GM12878 (cell line): ENCODE results near the gene NFASC. TPM values are rescaled to one million over a fixed set of nuclear protein-coding genes. Genes with fewer than 3 reads are reported as not detected.

Source experiments
- ATAC-seq: fragments of 200-7000 bp; cut with Tn5 transposase; 3 replicates; pipeline ENCODE4 v1.9.1; 2020; ENCODE audit warnings: mild to moderate bottlenecking, moderate library complexity
- BruUV-seq: library from RNA; stranded (reverse); fragments of 400-500 nt; replicated peaks from 2 replicates; lab custom pipeline; 2021; lab: Mats Ljungman, UMichigan
- CTCF ChIA-PET: fragments of 300-600 bp; sonication (Branson Sonifier 250); formaldehyde crosslinking; extraction: SDS; loops from one replicate; lab custom pipeline; 2021; ENCODE audit warnings: inconsistent platforms; lab: Yijun Ruan, JAX
- POLR2A ChIA-PET: fragments of 350-600 bp; formaldehyde crosslinking; extraction: SDS; loops from one replicate; lab custom pipeline; 2021; ENCODE audit warnings: inconsistent platforms; lab: Charles Lee
- RAD21 ChIA-PET: fragments of 300-600 bp; sonication (Branson Sonifier 250); formaldehyde crosslinking; loops from one replicate; lab custom pipeline; 2023; ENCODE audit warnings: antibody characterized with exemption; ENCODE audit not compliant: unreplicated experiment; lab: Charles Lee
- SMC1A ChIA-PET: fragments of 300-600 bp; sonication (Branson Sonifier 250); formaldehyde crosslinking; loops from one replicate; lab custom pipeline; 2023; ENCODE audit not compliant: unreplicated experiment, uncharacterized antibody; lab: Charles Lee
- DNase-seq: peaks from one replicate; pipeline ENCODE4 v3.0.0-alpha.2; 2011; ENCODE audit warnings: low read depth, low spot score
- FAIRE-seq: peaks from 3 replicates; lab custom pipeline; 2011; peaks lifted over from hg19 to GRCh38; lab: Jason Lieb, UNC
- H2AFZ ChIP-seq: 2 replicates; pipeline ENCODE4 v1.6.0; 2011; ENCODE audit warnings: low read depth, low read length, control low read depth; ENCODE audit not compliant: control insufficient read depth
- H3K27ac ChIP-seq: 2 replicates; pipeline ENCODE4 v1.5.1; 2011; ENCODE audit warnings: control low read depth; ENCODE audit not compliant: control insufficient read depth, insufficient read depth
- H3K27me3 ChIP-seq, 2 experiments: replicated peaks in 1 of 2; 2 replicates each; pipeline versions ENCODE4 v1.6.0 to v1.6.1; 2011; ENCODE audit warnings: low read length in 1 of 2; ENCODE audit not compliant: control insufficient read depth in 2 of 2, insufficient read depth in 2 of 2
- H3K36me3 ChIP-seq, 2 experiments: 2 replicates each; pipeline ENCODE4 v1.5.1; 2011; ENCODE audit warnings: low read length in 1 of 2; ENCODE audit not compliant: control insufficient read depth in 2 of 2, insufficient read depth in 2 of 2
- H3K4me1 ChIP-seq: 2 replicates; pipeline ENCODE4 v1.6.1; 2011; ENCODE audit warnings: mild to moderate bottlenecking, low read length, moderate library complexity, mixed read lengths; ENCODE audit not compliant: control insufficient read depth, insufficient read depth
- H3K4me2 ChIP-seq: 2 replicates; pipeline ENCODE4 v1.6.0; 2011; ENCODE audit warnings: control low read depth; ENCODE audit not compliant: control insufficient read depth, insufficient read depth
- H3K4me3 ChIP-seq: fragments of 200-600 bp; sonication (generic); 2 replicates; pipeline ENCODE4 v1.5.1; 2016
- H3K79me2 ChIP-seq: 2 replicates; pipeline ENCODE4 v1.6.0; 2011; ENCODE audit warnings: low read length; ENCODE audit not compliant: control insufficient read depth, insufficient read depth
- H3K9ac ChIP-seq: 2 replicates; pipeline ENCODE4 v1.8.0; 2011; ENCODE audit warnings: low read length, control low read depth, mixed read lengths; ENCODE audit not compliant: control insufficient read depth, insufficient read depth
- H3K9me3 ChIP-seq: replicated peaks from 3 replicates; pipeline ENCODE4 v1.5.1; 2011; ENCODE audit warnings: mild to moderate bottlenecking, low read length; ENCODE audit not compliant: control insufficient read depth, insufficient read depth
- H4K20me1 ChIP-seq: 2 replicates; pipeline ENCODE4 v1.6.0; 2011; ENCODE audit not compliant: control insufficient read depth, insufficient read depth
- CEBPB ChIP-seq, 2 experiments: fragments of 150-350 bp in 1 of 2; IDR thresholded peaks; 2 replicates each; pipeline ENCODE4 v1.6.1; 2012 to 2014; ENCODE audit warnings: low read depth in 2 of 2, low read length in 2 of 2, borderline replicate concordance in 1 of 2, inconsistent platforms in 1 of 2
- GABPA ChIP-seq: IDR thresholded peaks from 2 replicates; pipeline ENCODE4 v1.6.1; 2014; ENCODE audit warnings: antibody characterized with exemption, low read depth, mild to moderate bottlenecking, inconsistent platforms
- GATAD2B ChIP-seq: fragments of 450-650 bp; conservative IDR thresholded peaks from 2 replicates; pipeline ENCODE4 v1.6.1; 2017; ENCODE audit warnings: low read depth, mild to moderate bottlenecking, moderate library complexity
- MYC ChIP-seq: IDR thresholded peaks from 2 replicates; pipeline ENCODE4 v1.6.1; 2011; ENCODE audit warnings: mild to moderate bottlenecking, low read length, moderate library complexity, inconsistent platforms; ENCODE audit not compliant: insufficient read depth, insufficient replicate concordance, insufficient read length, severe bottlenecking
- NR2F1 ChIP-seq: fragments of 450-650 bp; conservative IDR thresholded peaks from 2 replicates; pipeline ENCODE4 v1.6.1; 2017; ENCODE audit warnings: mild to moderate bottlenecking
- RFX5 ChIP-seq: IDR thresholded peaks from 2 replicates; pipeline ENCODE4 v1.6.1; 2011; ENCODE audit warnings: low read depth, low read length, improper control_type of control experiment
- YY1 ChIP-seq: IDR thresholded peaks from 2 replicates; pipeline ENCODE4 v1.6.1; 2011; ENCODE audit warnings: low read depth, mild to moderate bottlenecking, low read length
- WGBS: methylation state at CpG from one replicate; pipeline ENCODE4 v1.1.6; 2016; ENCODE audit warnings: low lambda C conversion rate; ENCODE audit not compliant: insufficient replicate concordance, insufficient coverage; ENCODE audit errors: missing lambda C conversion rate; 5-methylcytosine and 5-hydroxymethylcytosine counted together
- in situ Hi-C: fragments of 300-500 bp; cut with MboI; formaldehyde crosslinking; loops from 9 replicates; pipeline ENCODE4 v1.14.3; 2018; ENCODE audit warnings: mixed read lengths
- intact Hi-C: fragments of 100-400 bp; cut with micrococcal nuclease; formaldehyde crosslinking; loops from one replicate; pipeline ENCODE4 v1.14.2; 2022; ENCODE audit not compliant: unreplicated experiment
- polyA plus RNA-seq, 11 experiments: library from polyadenylated mRNA; depleted of rRNA in 4 of 11; unstranded in 6 of 11; stranded (reverse) in 5 of 11; fragments of >200 nt; fragmentation: Nextera tagmentation in 4 of 11; fragmentation: Illumina TruSeq in 1 of 11; extraction: Ambion mirVana in 4 of 11; extraction: Trizol in 1 of 11; gene quantifications; 1 replicate in 1 of 11; 2 replicates in 10 of 11; pipeline versions ENCODE4 v1.2.1 to v1.2.3, GENCODE V29; 2011 to 2016; ENCODE audit warnings: inconsistent platforms in 2 of 11, missing spikeins in 2 of 11, low read depth in 1 of 11
- total RNA-seq, 4 experiments: library from RNA; depleted of rRNA in 3 of 4; stranded (reverse); fragments of >200 nt in 3 of 4; fragmentation: Illumina TruSeq in 1 of 4; extraction: Trizol in 1 of 4; gene quantifications; 2 replicates each; pipeline versions ENCODE4 v1.2.1 to v1.2.3, GENCODE V29; 2013 to 2021
- TF ChIP-seq, protein P1 (sequence below): IDR thresholded peaks from 2 replicates; pipeline ENCODE4 v1.6.1; 2011; ENCODE audit warnings: low read depth, mild to moderate bottlenecking, low read length, moderate library complexity, borderline replicate concordance; ENCODE audit errors: extremely low read depth
- TF ChIP-seq, protein P2 (sequence below): fragments of 450-650 bp; conservative IDR thresholded peaks from 2 replicates; pipeline ENCODE4 v1.6.1; 2017; ENCODE audit warnings: mild to moderate bottlenecking, moderate library complexity
- TF ChIP-seq, protein P3 (sequence below): fragments of 150-350 bp; IDR thresholded peaks from 2 replicates; pipeline ENCODE4 v1.6.1; 2016; ENCODE audit warnings: low read depth, low read length
- TF ChIP-seq, protein P4 (sequence below): fragments of 450-650 bp; IDR thresholded peaks from 2 replicates; pipeline ENCODE4 v1.6.1; 2017; ENCODE audit warnings: borderline replicate concordance
- TF ChIP-seq, protein P5 (sequence below): fragments of 450-650 bp; IDR thresholded peaks from 2 replicates; pipeline ENCODE4 v1.6.1; 2017; ENCODE audit warnings: mild to moderate bottlenecking

Gene NFASC
- total and polyA plus RNA-seq, 10 of the 15 experiments (the other 5 are each of a cell fraction or from before 2014, with no cell fraction given): 0.04 to 0.31 (median 0.12) TPM; not detected in 4

DNA sequence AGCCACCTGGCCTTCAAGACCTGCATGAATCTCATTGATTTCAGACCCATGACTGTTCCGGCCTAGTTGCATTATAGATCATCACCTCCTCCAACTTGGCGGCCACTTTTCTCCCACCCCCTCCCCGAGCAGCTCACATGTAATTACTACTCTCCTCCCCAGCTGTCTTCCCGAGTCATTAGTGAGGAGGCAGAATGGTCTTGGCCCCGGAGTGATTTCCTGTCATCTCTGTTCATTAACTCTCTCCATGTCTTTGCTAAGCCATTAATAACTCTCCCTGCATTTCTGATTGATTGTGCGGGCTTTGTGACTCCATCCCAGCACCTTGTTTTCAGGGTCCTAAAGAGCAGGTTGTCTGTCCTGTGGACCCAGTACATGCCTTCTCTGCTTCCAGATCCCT lies 96.8 kb downstream of the NFASC start (continued):
- TF ChIP-seq, protein P1, sequence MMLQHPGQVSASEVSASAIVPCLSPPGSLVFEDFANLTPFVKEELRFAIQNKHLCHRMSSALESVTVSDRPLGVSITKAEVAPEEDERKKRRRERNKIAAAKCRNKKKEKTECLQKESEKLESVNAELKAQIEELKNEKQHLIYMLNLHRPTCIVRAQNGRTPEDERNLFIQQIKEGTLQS: no peak
- no peak for TF ChIP-seq CEBPB (IDR thresholded peaks at IDR 0.05; ENCODE audit: borderline replicate concordance in 1 of 2, low read depth in 2 of 2, low read length in 2 of 2)
- TF ChIP-seq, protein P2, sequence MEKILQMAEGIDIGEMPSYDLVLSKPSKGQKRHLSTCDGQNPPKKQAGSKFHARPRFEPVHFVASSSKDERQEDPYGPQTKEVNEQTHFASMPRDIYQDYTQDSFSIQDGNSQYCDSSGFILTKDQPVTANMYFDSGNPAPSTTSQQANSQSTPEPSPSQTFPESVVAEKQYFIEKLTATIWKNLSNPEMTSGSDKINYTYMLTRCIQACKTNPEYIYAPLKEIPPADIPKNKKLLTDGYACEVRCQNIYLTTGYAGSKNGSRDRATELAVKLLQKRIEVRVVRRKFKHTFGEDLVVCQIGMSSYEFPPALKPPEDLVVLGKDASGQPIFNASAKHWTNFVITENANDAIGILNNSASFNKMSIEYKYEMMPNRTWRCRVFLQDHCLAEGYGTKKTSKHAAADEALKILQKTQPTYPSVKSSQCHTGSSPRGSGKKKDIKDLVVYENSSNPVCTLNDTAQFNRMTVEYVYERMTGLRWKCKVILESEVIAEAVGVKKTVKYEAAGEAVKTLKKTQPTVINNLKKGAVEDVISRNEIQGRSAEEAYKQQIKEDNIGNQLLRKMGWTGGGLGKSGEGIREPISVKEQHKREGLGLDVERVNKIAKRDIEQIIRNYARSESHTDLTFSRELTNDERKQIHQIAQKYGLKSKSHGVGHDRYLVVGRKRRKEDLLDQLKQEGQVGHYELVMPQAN: no peak
- no peak for TF ChIP-seq YY1
- no peak for TF ChIP-seq RFX5

DNA sequence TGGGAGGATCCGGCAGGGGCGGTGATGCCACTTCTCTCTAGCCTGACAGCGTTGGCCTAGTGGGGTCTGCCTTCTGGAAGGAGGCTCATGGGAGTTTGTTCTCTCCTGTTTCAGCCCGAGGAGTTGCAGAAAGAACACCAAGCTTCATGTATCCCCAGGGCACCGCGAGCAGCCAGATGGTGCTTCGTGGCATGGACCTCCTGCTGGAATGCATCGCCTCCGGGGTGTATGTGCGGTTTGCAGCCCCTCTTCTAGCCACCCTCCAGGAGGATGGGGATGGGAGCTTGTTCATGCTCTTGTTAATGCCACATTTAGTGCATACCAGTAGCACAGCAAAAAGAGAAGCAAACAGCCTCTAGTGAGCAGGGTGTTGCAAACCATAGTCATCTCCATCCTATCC lies 97.5 kb downstream of the NFASC start:
- H3K4me3 ChIP-seq: no peak overlapping the region
- ChIA-PET SMC1A (no interaction called here), CTCF (interaction anchor here (1.4 kb wide), 1 partner anchor 288 kb away, joined by 5 read pairs; no protein-coding TSS in a partner anchor), RAD21 (no interaction called here), POLR2A (no interaction called here)
- FAIRE-seq: no peak
- intact Hi-C loops (no loop called here), in situ Hi-C loops (loop anchor here (5.0 kb wide), 1 partner anchor 51 kb away; no protein-coding TSS in a partner anchor)
- WGBS: 26% methylated on average over 10 of the region's 10 CpGs
- H3K36me3 ChIP-seq: no peaks in the 10 kb centered on the region
- no peak overlapping the region for H2AFZ ChIP-seq
- peaks cover 1 to 5% of the 10 kb centered on the region in 2 experiments; a peak in 2 of 4 replicates for H3K27me3 ChIP-seq
- no peaks in the 10 kb centered on the region for H4K20me1 ChIP-seq
- DNase-seq: no peak
- no peak for ATAC-seq
- H3K9ac ChIP-seq: no peak overlapping the region
- H3K4me2 ChIP-seq: no peak overlapping the region
- H3K27ac ChIP-seq: no peak overlapping the region
- H3K9me3 ChIP-seq: no peaks in the 10 kb centered on the region
- no peaks in the 10 kb centered on the region for H3K79me2 ChIP-seq
- no TSS peak for BruUV-seq
- no peaks in the 10 kb centered on the region for H3K4me1 ChIP-seq
- TF ChIP-seq GABPA (no peak), MYC (no peak), GATAD2B (no peak), NR2F1 (no peak)
- TF ChIP-seq, protein P3, sequence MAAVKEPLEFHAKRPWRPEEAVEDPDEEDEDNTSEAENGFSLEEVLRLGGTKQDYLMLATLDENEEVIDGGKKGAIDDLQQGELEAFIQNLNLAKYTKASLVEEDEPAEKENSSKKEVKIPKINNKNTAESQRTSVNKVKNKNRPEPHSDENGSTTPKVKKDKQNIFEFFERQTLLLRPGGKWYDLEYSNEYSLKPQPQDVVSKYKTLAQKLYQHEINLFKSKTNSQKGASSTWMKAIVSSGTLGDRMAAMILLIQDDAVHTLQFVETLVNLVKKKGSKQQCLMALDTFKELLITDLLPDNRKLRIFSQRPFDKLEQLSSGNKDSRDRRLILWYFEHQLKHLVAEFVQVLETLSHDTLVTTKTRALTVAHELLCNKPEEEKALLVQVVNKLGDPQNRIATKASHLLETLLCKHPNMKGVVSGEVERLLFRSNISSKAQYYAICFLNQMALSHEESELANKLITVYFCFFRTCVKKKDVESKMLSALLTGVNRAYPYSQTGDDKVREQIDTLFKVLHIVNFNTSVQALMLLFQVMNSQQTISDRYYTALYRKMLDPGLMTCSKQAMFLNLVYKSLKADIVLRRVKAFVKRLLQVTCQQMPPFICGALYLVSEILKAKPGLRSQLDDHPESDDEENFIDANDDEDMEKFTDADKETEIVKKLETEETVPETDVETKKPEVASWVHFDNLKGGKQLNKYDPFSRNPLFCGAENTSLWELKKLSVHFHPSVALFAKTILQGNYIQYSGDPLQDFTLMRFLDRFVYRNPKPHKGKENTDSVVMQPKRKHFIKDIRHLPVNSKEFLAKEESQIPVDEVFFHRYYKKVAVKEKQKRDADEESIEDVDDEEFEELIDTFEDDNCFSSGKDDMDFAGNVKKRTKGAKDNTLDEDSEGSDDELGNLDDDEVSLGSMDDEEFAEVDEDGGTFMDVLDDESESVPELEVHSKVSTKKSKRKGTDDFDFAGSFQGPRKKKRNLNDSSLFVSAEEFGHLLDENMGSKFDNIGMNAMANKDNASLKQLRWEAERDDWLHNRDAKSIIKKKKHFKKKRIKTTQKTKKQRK: no peak
- TF ChIP-seq, protein P4, sequence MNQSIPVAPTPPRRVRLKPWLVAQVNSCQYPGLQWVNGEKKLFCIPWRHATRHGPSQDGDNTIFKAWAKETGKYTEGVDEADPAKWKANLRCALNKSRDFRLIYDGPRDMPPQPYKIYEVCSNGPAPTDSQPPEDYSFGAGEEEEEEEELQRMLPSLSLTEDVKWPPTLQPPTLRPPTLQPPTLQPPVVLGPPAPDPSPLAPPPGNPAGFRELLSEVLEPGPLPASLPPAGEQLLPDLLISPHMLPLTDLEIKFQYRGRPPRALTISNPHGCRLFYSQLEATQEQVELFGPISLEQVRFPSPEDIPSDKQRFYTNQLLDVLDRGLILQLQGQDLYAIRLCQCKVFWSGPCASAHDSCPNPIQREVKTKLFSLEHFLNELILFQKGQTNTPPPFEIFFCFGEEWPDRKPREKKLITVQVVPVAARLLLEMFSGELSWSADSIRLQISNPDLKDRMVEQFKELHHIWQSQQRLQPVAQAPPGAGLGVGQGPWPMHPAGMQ: no peak
- TF ChIP-seq, protein P5, sequence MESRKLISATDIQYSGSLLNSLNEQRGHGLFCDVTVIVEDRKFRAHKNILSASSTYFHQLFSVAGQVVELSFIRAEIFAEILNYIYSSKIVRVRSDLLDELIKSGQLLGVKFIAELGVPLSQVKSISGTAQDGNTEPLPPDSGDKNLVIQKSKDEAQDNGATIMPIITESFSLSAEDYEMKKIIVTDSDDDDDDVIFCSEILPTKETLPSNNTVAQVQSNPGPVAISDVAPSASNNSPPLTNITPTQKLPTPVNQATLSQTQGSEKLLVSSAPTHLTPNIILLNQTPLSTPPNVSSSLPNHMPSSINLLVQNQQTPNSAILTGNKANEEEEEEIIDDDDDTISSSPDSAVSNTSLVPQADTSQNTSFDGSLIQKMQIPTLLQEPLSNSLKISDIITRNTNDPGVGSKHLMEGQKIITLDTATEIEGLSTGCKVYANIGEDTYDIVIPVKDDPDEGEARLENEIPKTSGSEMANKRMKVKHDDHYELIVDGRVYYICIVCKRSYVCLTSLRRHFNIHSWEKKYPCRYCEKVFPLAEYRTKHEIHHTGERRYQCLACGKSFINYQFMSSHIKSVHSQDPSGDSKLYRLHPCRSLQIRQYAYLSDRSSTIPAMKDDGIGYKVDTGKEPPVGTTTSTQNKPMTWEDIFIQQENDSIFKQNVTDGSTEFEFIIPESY: no peak
